Measurements from ENCODE around the gene RGSL1. TPM values are rescaled to one million over a fixed set of nuclear protein-coding genes. Genes with fewer than 3 reads are reported as not detected.

The RGSL1 gene
- total and polyA plus RNA-seq, 2 of the 8 experiments (the other 6 are each of a cell fraction or from before 2014, with no cell fraction given) = not detected

- TF ChIP-seq EGR1 (IDR thresholded peaks at IDR 0.05; ENCODE audit: borderline replicate concordance, low read depth, low read length) (no peak), CBX5 (IDR thresholded peaks at IDR 0.05; ENCODE audit: low read depth, low read length) (no peak), MAX (IDR thresholded peaks at IDR 0.05) (no peak), FOSL1 (IDR thresholded peaks at IDR 0.05; ENCODE audit: insufficient read depth, low read depth, low read length) (no peak)
These were observed 44.4 kb upstream of the RGSL1 start (continued) for GRCh38 chr1:182405578-182405977.

Data from H1 (cell line).